BLaER1 (cell line): ENCODE results near the gene ANP32A.
"Not testable (repeated sequence)": the region's sequence is repeated elsewhere in the genome, so short reads cannot be mapped to it uniquely, and the experiment has no call there.

Experiments
- H3K27ac ChIP-seq: shearing (Covaris generic); formaldehyde crosslinking; 2 replicates; pipeline ENCODE4 v1.8.1; 2022
- H3K27me3 ChIP-seq: shearing (Covaris generic); formaldehyde crosslinking; 2 replicates; pipeline ENCODE4 v1.8.1; 2022
- H3K36me3 ChIP-seq: shearing (Covaris generic); formaldehyde crosslinking; 2 replicates; pipeline ENCODE4 v1.8.1; 2022
- H3K4me1 ChIP-seq: shearing (Covaris generic); formaldehyde crosslinking; 2 replicates; pipeline ENCODE4 v1.8.1; 2022
- H3K4me2 ChIP-seq: shearing (Covaris generic); formaldehyde crosslinking; 2 replicates; pipeline ENCODE4 v1.8.1; 2022
- H3K4me3 ChIP-seq: shearing (Covaris generic); formaldehyde crosslinking; 2 replicates; pipeline ENCODE4 v1.8.1; 2022
- H3K9ac ChIP-seq: shearing (Covaris generic); formaldehyde crosslinking; 2 replicates; pipeline ENCODE4 v1.8.1; 2022
- H3K9me3 ChIP-seq: shearing (Covaris generic); formaldehyde crosslinking; 2 replicates; pipeline ENCODE4 v1.8.1; 2022
- H4K20me1 ChIP-seq: shearing (Covaris generic); formaldehyde crosslinking; 2 replicates; pipeline ENCODE4 v1.8.1; 2022
- Cebpa-rat ChIP-seq: shearing (Covaris generic); IDR thresholded peaks from 2 replicates; pipeline ENCODE4 v1.8.1; 2022

Gene ANP32A

GRCh38 chr15:68765602-68766368 lies 54.9 kb downstream of the ANP32A start:
- H3K27ac ChIP-seq = no peak overlapping the region
- no peak for TF ChIP-seq Cebpa-rat
- H3K9ac ChIP-seq = no peak overlapping the region
- no peak overlapping the region for H3K4me3 ChIP-seq
- no peaks in the 10 kb centered on the region for H3K27me3 ChIP-seq
- H4K20me1 ChIP-seq = no peaks in the 10 kb centered on the region
- H3K9me3 ChIP-seq = no peaks in the 10 kb centered on the region
- no peak overlapping the region for H3K4me2 ChIP-seq
- H3K4me1 ChIP-seq = no peaks in the 10 kb centered on the region
- no peaks in the 10 kb centered on the region for H3K36me3 ChIP-seq

- H3K27me3 ChIP-seq = no peaks in the 10 kb centered on the region
- H4K20me1 ChIP-seq = no peaks in the 10 kb centered on the region
- H3K4me1 ChIP-seq = no peaks in the 10 kb centered on the region
- no peak overlapping the region for H3K4me3 ChIP-seq
- no peak overlapping the region for H3K27ac ChIP-seq
- no peak overlapping the region for H3K9ac ChIP-seq
- H3K36me3 ChIP-seq = no peaks in the 10 kb centered on the region
- H3K4me2 ChIP-seq = no peak overlapping the region
- H3K9me3 ChIP-seq = no peaks in the 10 kb centered on the region
- no peak for TF ChIP-seq Cebpa-rat
Observed at GRCh38 chr15:68764090-68764489, 56.6 kb downstream of the ANP32A start.

GRCh38 chr15:68763063-68763462 lies 57.6 kb downstream of the ANP32A start:
- Histone ChIP-seq H3K9ac (no peak overlapping the region), H3K4me2 (no peak overlapping the region), H3K4me1 (no peaks in the 10 kb centered on the region), H3K4me3 (no peak overlapping the region), H4K20me1 (no peaks in the 10 kb centered on the region), H3K36me3 (no peaks in the 10 kb centered on the region), H3K9me3 (no peaks in the 10 kb centered on the region), H3K27me3 (no peaks in the 10 kb centered on the region), H3K27ac (no peak overlapping the region)
- TF ChIP-seq Cebpa-rat = no peak

GRCh38 chr15:68759982-68760579 lies 60.6 kb downstream of the ANP32A start:
- not testable (repeated sequence) for H3K36me3 ChIP-seq, H3K4me2 ChIP-seq, H3K4me1 ChIP-seq, H4K20me1 ChIP-seq, H3K9me3 ChIP-seq, H3K4me3 ChIP-seq, H3K27ac ChIP-seq, H3K9ac ChIP-seq, H3K27me3 ChIP-seq

GRCh38 chr15:68755731-68756130 lies 65.0 kb downstream of the ANP32A start:
- Histone ChIP-seq H3K4me2 (no peak overlapping the region), H3K27ac (no peak overlapping the region), H3K4me1 (no peaks in the 10 kb centered on the region), H3K9me3 (no peaks in the 10 kb centered on the region), H4K20me1 (no peaks in the 10 kb centered on the region), H3K36me3 (no peaks in the 10 kb centered on the region), H3K4me3 (no peak overlapping the region), H3K9ac (no peak overlapping the region), H3K27me3 (no peaks in the 10 kb centered on the region)
- TF ChIP-seq Cebpa-rat = no peak

GRCh38 chr15:68751622-68752021 lies 69.1 kb downstream of the ANP32A start:
- Histone ChIP-seq H3K27me3 (no peaks in the 10 kb centered on the region), H3K4me1 (no peaks in the 10 kb centered on the region)
- TF ChIP-seq Cebpa-rat = no peak

GRCh38 chr15:68749793-68750192 lies 70.9 kb downstream of the ANP32A start:
- Histone ChIP-seq H3K4me1 (no peaks in the 10 kb centered on the region), H3K9me3 (peaks cover 11% of the 10 kb centered on the region), H3K9ac (no peak overlapping the region), H3K27ac (no peak overlapping the region), H4K20me1 (no peaks in the 10 kb centered on the region), H3K4me2 (no peak overlapping the region), H3K36me3 (no peaks in the 10 kb centered on the region), H3K27me3 (no peaks in the 10 kb centered on the region), H3K4me3 (no peak overlapping the region)
- TF ChIP-seq Cebpa-rat = no peak

More at GRCh38 chr15:68751622-68752021, 69.1 kb downstream of the ANP32A start:
- Histone ChIP-seq H3K36me3 (no peaks in the 10 kb centered on the region), H3K9me3 (peaks cover 11% of the 10 kb centered on the region), H4K20me1 (no peaks in the 10 kb centered on the region), H3K4me2 (no peak overlapping the region), H3K27ac (no peak overlapping the region), H3K4me3 (no peak overlapping the region), H3K9ac (no peak overlapping the region)

GRCh38 chr15:68749365-68749764 lies 71.3 kb downstream of the ANP32A start:
- TF ChIP-seq Cebpa-rat = no peak
- no peaks in the 10 kb centered on the region for H3K4me1 ChIP-seq

GRCh38 chr15:68743256-68743655 lies 77.4 kb downstream of the ANP32A start:
- H3K9me3 ChIP-seq = no peaks in the 10 kb centered on the region
- no peak overlapping the region for H3K9ac ChIP-seq
- H3K4me3 ChIP-seq = no peak overlapping the region
- no peaks in the 10 kb centered on the region for H3K4me1 ChIP-seq
- H3K4me2 ChIP-seq = no peak overlapping the region
- TF ChIP-seq Cebpa-rat = no peak
- H3K36me3 ChIP-seq = no peaks in the 10 kb centered on the region
- H3K27ac ChIP-seq = no peak overlapping the region
- H4K20me1 ChIP-seq = no peaks in the 10 kb centered on the region
- no peaks in the 10 kb centered on the region for H3K27me3 ChIP-seq

More at GRCh38 chr15:68749365-68749764, 71.3 kb downstream of the ANP32A start:
- Histone ChIP-seq H3K27me3 (no peaks in the 10 kb centered on the region), H3K36me3 (no peaks in the 10 kb centered on the region), H3K27ac (no peak overlapping the region), H3K9ac (no peak overlapping the region), H3K4me3 (no peak overlapping the region), H4K20me1 (no peaks in the 10 kb centered on the region), H3K4me2 (no peak overlapping the region), H3K9me3 (peaks cover 11% of the 10 kb centered on the region)

- H3K27me3 ChIP-seq = no peaks in the 10 kb centered on the region
- no peaks in the 10 kb centered on the region for H3K9me3 ChIP-seq
- H3K4me1 ChIP-seq = peaks cover 7% of the 10 kb centered on the region
- TF ChIP-seq Cebpa-rat = no peak
- H3K4me2 ChIP-seq = no peak overlapping the region
- no peak overlapping the region for H3K9ac ChIP-seq
- no peak overlapping the region for H3K27ac ChIP-seq
- no peaks in the 10 kb centered on the region for H4K20me1 ChIP-seq
- no peaks in the 10 kb centered on the region for H3K36me3 ChIP-seq
- no peak overlapping the region for H3K4me3 ChIP-seq
Observed at GRCh38 chr15:68739390-68740080, 81.2 kb downstream of the ANP32A start.
